ENCODE measurements around the gene SLC39A5. TPM values are rescaled to one million over a fixed set of nuclear protein-coding genes. Genes with fewer than 3 reads are reported as not detected.
"Not testable (repeated sequence)": the region's sequence is repeated elsewhere in the genome, so short reads cannot be mapped to it uniquely, and the experiment has no call there.

The SLC39A5 gene
- total and polyA plus RNA-seq, 2 donors, result 0.24 to 0.30 TPM

- H3K36me3 ChIP-seq (ENCODE audit: control insufficient read depth in 2 of 2, insufficient read depth in 2 of 2, low read length in 1 of 2), result peaks cover 48 to 73% of the 10 kb centered on the region in 2 donors
- WGBS, result 98% methylated on average over 2 of the region's 2 CpGs
These were observed 42.6 kb downstream of the SLC39A5 start for GRCh38 chr12:56272468-56272867.

GRCh38 chr12:56274299-56274698 lies 44.4 kb downstream of the SLC39A5 start:
- Histone ChIP-seq H3K4me1 (ENCODE audit: control insufficient read depth in 2 of 2, insufficient read depth in 2 of 2, low read length in 2 of 2) (no peaks in the 10 kb centered on the region), H3K27me3 (ENCODE audit: control insufficient read depth in 2 of 2, insufficient read depth in 1 of 2, low read length in 1 of 2) (no peaks in the 10 kb centered on the region), H3K27ac (ENCODE audit: low read depth in 1 of 2, low read length in 1 of 2) (no peak overlapping the region), H3K36me3 (ENCODE audit: control insufficient read depth in 2 of 2, insufficient read depth in 2 of 2, low read length in 1 of 2) (peaks cover 66 to 84% of the 10 kb centered on the region in 2 donors), H3K9me3 (ENCODE audit: control insufficient read depth in 2 of 2, insufficient read depth in 1 of 2, low read length in 1 of 2) (no peaks in the 10 kb centered on the region), H3K4me3 (ENCODE audit: low read length in 2 of 2) (no peak overlapping the region)
- WGBS, result 97% methylated on average over 2 of the region's 2 CpGs
- no peak for DNase-seq (ENCODE audit: low read depth in 6 of 9, low spot score in 9 of 9)

More at GRCh38 chr12:56272468-56272867, 42.6 kb downstream of the SLC39A5 start:
- H3K27me3 ChIP-seq (ENCODE audit: control insufficient read depth in 2 of 2, insufficient read depth in 1 of 2, low read length in 1 of 2); H3K9me3 ChIP-seq (ENCODE audit: control insufficient read depth in 2 of 2, insufficient read depth in 1 of 2, low read length in 1 of 2); H3K27ac ChIP-seq (ENCODE audit: low read depth in 1 of 2, low read length in 1 of 2); H3K4me3 ChIP-seq (ENCODE audit: low read length in 2 of 2); DNase-seq (ENCODE audit: low read depth in 6 of 9, low spot score in 9 of 9); H3K4me1 ChIP-seq (ENCODE audit: control insufficient read depth in 2 of 2, insufficient read depth in 2 of 2, low read length in 2 of 2): not testable (repeated sequence)

DNA sequence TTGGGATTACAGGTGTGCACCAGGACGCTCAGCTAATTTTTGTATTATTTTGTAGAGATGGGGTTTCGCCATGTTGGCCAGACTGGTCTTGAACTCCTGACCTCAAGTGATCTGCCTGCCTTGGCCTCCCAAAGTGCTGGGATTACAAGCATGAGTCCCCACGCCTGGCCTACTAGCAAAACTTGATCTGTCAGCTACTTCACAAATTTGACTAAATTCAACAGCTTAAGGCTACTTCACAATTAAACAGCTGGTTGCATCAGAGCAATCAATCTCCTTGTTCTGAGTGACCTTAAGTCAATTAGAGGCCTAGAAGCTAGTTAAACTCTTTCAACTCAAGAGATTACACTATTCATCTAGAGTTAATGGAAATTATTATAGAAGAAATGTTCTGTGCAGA lies 49.1 kb downstream of the SLC39A5 start:
- no peak for DNase-seq (ENCODE audit: low read depth in 6 of 9, low spot score in 9 of 9)
- H3K27me3 ChIP-seq (ENCODE audit: control insufficient read depth in 2 of 2, insufficient read depth in 1 of 2, low read length in 1 of 2), result no peaks in the 10 kb centered on the region
- peaks cover 77 to 84% of the 10 kb centered on the region in 2 donors for H3K36me3 ChIP-seq (ENCODE audit: control insufficient read depth in 2 of 2, insufficient read depth in 2 of 2, low read length in 1 of 2)
- H3K4me1 ChIP-seq (ENCODE audit: control insufficient read depth in 2 of 2, insufficient read depth in 2 of 2, low read length in 2 of 2), result no peaks in the 10 kb centered on the region
- no peak overlapping the region for H3K27ac ChIP-seq (ENCODE audit: low read depth in 1 of 2, low read length in 1 of 2)
- no peaks in the 10 kb centered on the region for H3K9me3 ChIP-seq (ENCODE audit: control insufficient read depth in 2 of 2, insufficient read depth in 1 of 2, low read length in 1 of 2)
- no peak overlapping the region for H3K4me3 ChIP-seq (ENCODE audit: low read length in 2 of 2)
- WGBS, result 97% methylated on average over 3 of the region's 3 CpGs

GRCh38 chr12:56280849-56281248 lies 51.0 kb downstream of the SLC39A5 start:
- no peaks in the 10 kb centered on the region for H3K4me1 ChIP-seq (ENCODE audit: control insufficient read depth in 2 of 2, insufficient read depth in 2 of 2, low read length in 2 of 2)
- no peaks in the 10 kb centered on the region for H3K9me3 ChIP-seq (ENCODE audit: control insufficient read depth in 2 of 2, insufficient read depth in 1 of 2, low read length in 1 of 2)
- no peaks in the 10 kb centered on the region for H3K27me3 ChIP-seq (ENCODE audit: control insufficient read depth in 2 of 2, insufficient read depth in 1 of 2, low read length in 1 of 2)
- no peak overlapping the region for H3K27ac ChIP-seq (ENCODE audit: low read depth in 1 of 2, low read length in 1 of 2)
- H3K36me3 ChIP-seq (ENCODE audit: control insufficient read depth in 2 of 2, insufficient read depth in 2 of 2, low read length in 1 of 2), result peaks cover 76 to 77% of the 10 kb centered on the region in 2 donors
- DNase-seq (ENCODE audit: low read depth in 6 of 9, low spot score in 9 of 9), result no peak
- no peak overlapping the region for H3K4me3 ChIP-seq (ENCODE audit: low read length in 2 of 2)

DNA sequence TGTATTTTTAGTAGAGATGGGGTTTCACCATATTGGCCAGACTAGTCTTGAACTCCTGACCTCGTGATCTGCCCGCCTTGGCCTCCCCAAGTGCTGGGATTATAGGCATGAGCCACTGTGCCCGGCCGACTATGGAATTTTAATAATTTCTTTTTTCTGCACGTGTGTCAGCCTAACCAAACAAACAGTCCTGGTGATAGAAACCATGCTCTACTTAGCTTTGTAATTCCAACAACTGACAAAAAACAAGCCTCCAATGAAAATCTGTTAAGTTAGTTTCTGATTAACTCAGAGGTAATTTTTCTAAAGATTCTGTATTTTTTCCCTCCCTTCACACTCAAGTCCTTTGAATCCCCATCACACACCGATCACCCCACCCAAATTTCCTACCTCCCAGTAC lies 52.2 kb downstream of the SLC39A5 start:
- Histone ChIP-seq H3K9me3 (ENCODE audit: control insufficient read depth in 2 of 2, insufficient read depth in 1 of 2, low read length in 1 of 2) (no peaks in the 10 kb centered on the region), H3K36me3 (ENCODE audit: control insufficient read depth in 2 of 2, insufficient read depth in 2 of 2, low read length in 1 of 2) (peaks cover 77 to 80% of the 10 kb centered on the region in 2 donors), H3K27me3 (ENCODE audit: control insufficient read depth in 2 of 2, insufficient read depth in 1 of 2, low read length in 1 of 2) (no peaks in the 10 kb centered on the region), H3K4me1 (ENCODE audit: control insufficient read depth in 2 of 2, insufficient read depth in 2 of 2, low read length in 2 of 2) (no peaks in the 10 kb centered on the region), H3K4me3 (ENCODE audit: low read length in 2 of 2) (no peak overlapping the region), H3K27ac (ENCODE audit: low read depth in 1 of 2, low read length in 1 of 2) (no peak overlapping the region)
- 96% methylated on average over 6 of the region's 6 CpGs for WGBS
- no peak for DNase-seq (ENCODE audit: low read depth in 6 of 9, low spot score in 9 of 9)

GRCh38 chr12:56282579-56282978 lies 52.7 kb downstream of the SLC39A5 start:
- WGBS, result 96% methylated on average over 2 of the region's 2 CpGs
- no peaks in the 10 kb centered on the region for H3K9me3 ChIP-seq (ENCODE audit: control insufficient read depth in 2 of 2, insufficient read depth in 1 of 2, low read length in 1 of 2)
- H3K27me3 ChIP-seq (ENCODE audit: control insufficient read depth in 2 of 2, insufficient read depth in 1 of 2, low read length in 1 of 2), result no peaks in the 10 kb centered on the region
- H3K27ac ChIP-seq (ENCODE audit: low read depth in 1 of 2, low read length in 1 of 2), result no peak overlapping the region
- H3K4me1 ChIP-seq (ENCODE audit: control insufficient read depth in 2 of 2, insufficient read depth in 2 of 2, low read length in 2 of 2), result no peaks in the 10 kb centered on the region
- no peak overlapping the region for H3K4me3 ChIP-seq (ENCODE audit: low read length in 2 of 2)
- no peak for DNase-seq (ENCODE audit: low read depth in 6 of 9, low spot score in 9 of 9)
- peaks cover 76 to 77% of the 10 kb centered on the region in 2 donors for H3K36me3 ChIP-seq (ENCODE audit: control insufficient read depth in 2 of 2, insufficient read depth in 2 of 2, low read length in 1 of 2)

GRCh38 chr12:56284263-56284662 lies 54.4 kb downstream of the SLC39A5 start:
- not testable (repeated sequence) for H3K27ac ChIP-seq (ENCODE audit: low read depth in 1 of 2, low read length in 1 of 2); H3K27me3 ChIP-seq (ENCODE audit: control insufficient read depth in 2 of 2, insufficient read depth in 1 of 2, low read length in 1 of 2); H3K4me1 ChIP-seq (ENCODE audit: control insufficient read depth in 2 of 2, insufficient read depth in 2 of 2, low read length in 2 of 2); H3K4me3 ChIP-seq (ENCODE audit: low read length in 2 of 2); DNase-seq (ENCODE audit: low read depth in 6 of 9, low spot score in 9 of 9); H3K9me3 ChIP-seq (ENCODE audit: control insufficient read depth in 2 of 2, insufficient read depth in 1 of 2, low read length in 1 of 2)
- H3K36me3 ChIP-seq (ENCODE audit: control insufficient read depth in 2 of 2, insufficient read depth in 2 of 2, low read length in 1 of 2), result peaks cover 59 to 73% of the 10 kb centered on the region in 2 donors
- 98% methylated on average over 5 of the region's 5 CpGs for WGBS

DNA sequence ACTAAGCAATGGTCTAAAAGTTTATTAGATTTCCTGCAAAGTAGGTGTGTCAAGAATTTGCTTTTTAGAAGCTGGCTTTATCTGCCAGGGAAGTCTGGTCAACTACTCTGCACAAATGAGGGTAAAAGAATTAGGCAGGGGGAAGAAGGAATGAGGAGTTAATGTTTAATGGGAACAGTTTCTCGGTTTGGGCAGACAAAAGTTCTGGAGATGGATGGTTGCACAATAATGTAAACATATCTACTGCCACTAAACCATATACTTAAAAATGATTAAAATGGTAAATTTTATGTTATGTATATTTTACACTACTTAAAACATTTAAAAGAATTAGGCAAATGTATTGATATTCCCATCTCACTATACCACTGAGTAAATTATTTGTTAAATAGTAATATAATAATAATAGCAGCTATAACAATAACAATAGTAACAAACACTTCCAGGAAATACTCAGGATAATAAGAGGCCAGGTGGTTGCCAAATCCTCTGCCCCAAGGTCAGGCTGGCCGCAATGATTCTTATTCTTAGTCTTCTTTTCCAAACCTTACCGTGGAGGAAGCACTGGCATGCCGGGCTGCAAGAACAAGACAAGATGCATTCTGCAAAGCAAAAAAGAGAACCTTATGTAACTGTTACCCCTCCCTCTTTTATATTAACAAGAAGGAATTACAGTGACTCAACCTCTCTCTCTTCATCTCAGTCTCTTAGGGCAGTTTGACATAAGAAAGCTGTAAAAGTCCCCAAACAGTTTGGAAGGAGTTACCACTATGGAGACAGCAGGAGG lies 56.4 kb downstream of the SLC39A5 start:
- no peaks in the 10 kb centered on the region for H3K4me1 ChIP-seq (ENCODE audit: control insufficient read depth in 2 of 2, insufficient read depth in 2 of 2, low read length in 2 of 2)
- H3K27ac ChIP-seq (ENCODE audit: low read depth in 1 of 2, low read length in 1 of 2), result no peak overlapping the region
- no peaks in the 10 kb centered on the region for H3K9me3 ChIP-seq (ENCODE audit: control insufficient read depth in 2 of 2, insufficient read depth in 1 of 2, low read length in 1 of 2)
- H3K27me3 ChIP-seq (ENCODE audit: control insufficient read depth in 2 of 2, insufficient read depth in 1 of 2, low read length in 1 of 2), result no peaks in the 10 kb centered on the region
- no peak overlapping the region for H3K4me3 ChIP-seq (ENCODE audit: low read length in 2 of 2)
- 95% methylated on average over 4 of the region's 4 CpGs for WGBS
- DNase-seq (ENCODE audit: low read depth in 6 of 9, low spot score in 9 of 9), result no peak
- peaks cover 51 to 72% of the 10 kb centered on the region in 2 donors for H3K36me3 ChIP-seq (ENCODE audit: control insufficient read depth in 2 of 2, insufficient read depth in 2 of 2, low read length in 1 of 2)

Data from thymus (tissue), 11 donors.